PC-9 (cell line): ENCODE measurements around the gene ADGRL3.

ENCODE experiments used
- CTCF ChIP-seq: fragments of 200-600 bp; sonication (generic); conservative IDR thresholded peaks from 2 replicates; pipeline ENCODE4 v1.6.1; 2017; ENCODE audit warnings: mixed run types, antibody characterized with exemption, mild to moderate bottlenecking, moderate library complexity
- EZH2 ChIP-seq: fragments of 200-600 bp; sonication (generic); IDR thresholded peaks from 2 replicates; pipeline ENCODE4 v1.8.0; 2017; ENCODE audit warnings: antibody characterized with exemption, low read depth

DNA sequence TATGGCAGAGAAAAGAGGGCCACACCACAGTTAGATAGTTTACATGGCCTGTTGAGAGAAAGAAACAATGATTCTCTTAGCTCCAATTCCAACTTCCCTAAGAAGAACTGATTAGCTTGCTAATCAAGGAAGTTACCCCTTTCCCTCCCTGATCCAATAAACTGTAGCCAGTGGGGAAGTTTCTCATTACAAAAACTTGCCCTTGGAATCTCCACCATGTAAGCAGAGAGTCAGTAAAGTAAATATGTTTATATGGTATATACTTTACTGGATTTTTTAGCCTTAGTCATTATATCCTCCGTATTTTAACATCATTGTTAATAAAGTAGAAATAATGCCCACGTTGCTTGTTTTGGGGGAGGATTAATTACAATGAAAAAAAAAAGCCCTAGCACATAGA lies 7.7 kb upstream of the ADGRL3 start:
- TF ChIP-seq CTCF (no peak), EZH2 (no peak)
